ENCODE data around the gene CMSS1. TPM values are rescaled to one million over a fixed set of nuclear protein-coding genes. Genes with fewer than 3 reads are reported as not detected.

Gene CMSS1
- polyA plus RNA-seq, 1 donor: 20.2 TPM

- no peaks in the 10 kb centered on the region for H3K27me3 ChIP-seq (ENCODE audit: control insufficient read depth, insufficient read depth, low read length)
- peak in 1 of 2 donors; percentile 48 for DNase-seq
- H3K9me3 ChIP-seq (ENCODE audit: control insufficient read depth, low read depth, low read length): no peaks in the 10 kb centered on the region
- H3K4me1 ChIP-seq (ENCODE audit: control insufficient read depth, insufficient read depth, low read length): peaks cover 5% of the 10 kb centered on the region
- WGBS (ENCODE audit: insufficient coverage, low lambda C conversion rate): no CpG with 5 or more reads among the region's 7 CpGs
- no peaks in the 10 kb centered on the region for H3K36me3 ChIP-seq (ENCODE audit: control insufficient read depth, insufficient read depth, low read length)
- H3K4me3 ChIP-seq (ENCODE audit: low read length): no peak overlapping the region
- peak overlapping the region; percentile 44 for H3K27ac ChIP-seq (ENCODE audit: low read length)
Observed at GRCh38 chr3:99928771-99929744, 111.4 kb downstream of the CMSS1 start.

DNA sequence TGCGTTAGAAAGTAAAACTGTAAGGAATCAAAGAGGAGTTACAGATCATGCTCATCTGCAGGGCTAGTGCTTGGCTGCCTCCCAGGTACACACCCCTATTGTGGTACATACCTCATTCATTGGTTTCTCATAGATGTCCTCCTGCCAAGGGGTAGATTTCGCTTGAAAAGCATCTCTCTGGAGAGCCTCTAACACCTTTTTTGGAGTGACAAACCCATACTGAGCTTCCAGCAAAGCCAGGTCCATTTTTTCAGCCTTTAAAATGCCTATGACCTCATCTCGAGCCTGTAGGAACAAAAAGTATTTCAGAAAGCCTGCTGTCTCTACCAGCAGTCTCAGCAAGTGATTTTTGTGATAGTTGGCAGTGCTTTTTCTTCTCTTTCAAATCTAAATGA, 112.1 kb downstream of the CMSS1 start:
- Histone ChIP-seq H3K4me1 (ENCODE audit: control insufficient read depth, insufficient read depth, low read length) (peaks cover 4% of the 10 kb centered on the region), H3K27me3 (ENCODE audit: control insufficient read depth, insufficient read depth, low read length) (no peaks in the 10 kb centered on the region), H3K9me3 (ENCODE audit: control insufficient read depth, low read depth, low read length) (no peaks in the 10 kb centered on the region), H3K36me3 (ENCODE audit: control insufficient read depth, insufficient read depth, low read length) (no peaks in the 10 kb centered on the region), H3K27ac (ENCODE audit: low read length) (peak overlapping the region; percentile 44), H3K4me3 (ENCODE audit: low read length) (no peak overlapping the region)
- DNase-seq: peak in 1 of 2 donors; percentile 41
- 60% methylated on average over 1 of the region's 3 CpGs for WGBS (ENCODE audit: insufficient coverage, low lambda C conversion rate)

DNA sequence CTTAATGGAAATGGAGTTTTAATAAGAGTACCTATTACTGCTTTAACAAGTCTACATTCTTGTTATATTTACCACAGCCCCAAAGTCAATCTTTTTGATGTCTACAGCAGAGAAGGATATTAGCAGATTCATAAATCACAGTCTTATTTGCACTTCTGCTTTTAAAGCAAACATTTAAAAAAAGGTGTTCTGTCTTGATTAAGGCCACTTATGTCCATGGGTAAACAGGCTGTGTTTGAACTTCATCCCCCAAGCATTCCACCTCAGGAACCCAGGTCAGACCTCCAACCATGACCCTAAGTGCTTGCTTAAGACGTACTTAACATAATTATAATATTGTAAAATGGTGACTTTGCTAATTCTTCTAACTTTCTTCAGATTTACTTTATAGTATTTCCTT, 113.4 kb downstream of the CMSS1 start:
- no peak for DNase-seq
- Histone ChIP-seq H3K4me1 (ENCODE audit: control insufficient read depth, insufficient read depth, low read length) (peaks cover 7% of the 10 kb centered on the region), H3K36me3 (ENCODE audit: control insufficient read depth, insufficient read depth, low read length) (no peaks in the 10 kb centered on the region), H3K9me3 (ENCODE audit: control insufficient read depth, low read depth, low read length) (no peaks in the 10 kb centered on the region), H3K4me3 (ENCODE audit: low read length) (no peak overlapping the region), H3K27me3 (ENCODE audit: control insufficient read depth, insufficient read depth, low read length) (no peaks in the 10 kb centered on the region), H3K27ac (ENCODE audit: low read length) (peak overlapping the region; percentile 1)
- 70% methylated on average over 1 of the region's 1 CpG for WGBS (ENCODE audit: insufficient coverage, low lambda C conversion rate)

GRCh38 chr3:99933971-99934750, 116.5 kb downstream of the CMSS1 start:
- Histone ChIP-seq H3K27me3 (ENCODE audit: control insufficient read depth, insufficient read depth, low read length) (no peaks in the 10 kb centered on the region), H3K27ac (ENCODE audit: low read length) (no peak overlapping the region), H3K9me3 (ENCODE audit: control insufficient read depth, low read depth, low read length) (no peaks in the 10 kb centered on the region), H3K4me1 (ENCODE audit: control insufficient read depth, insufficient read depth, low read length) (peaks cover 14% of the 10 kb centered on the region), H3K4me3 (ENCODE audit: low read length) (no peak overlapping the region), H3K36me3 (ENCODE audit: control insufficient read depth, insufficient read depth, low read length) (no peaks in the 10 kb centered on the region)
- DNase-seq: no peak
- WGBS (ENCODE audit: insufficient coverage, low lambda C conversion rate): 100% methylated on average over 2 of the region's 5 CpGs

- peaks cover 14% of the 10 kb centered on the region for H3K4me1 ChIP-seq (ENCODE audit: control insufficient read depth, insufficient read depth, low read length)
- H3K9me3 ChIP-seq (ENCODE audit: control insufficient read depth, low read depth, low read length): no peaks in the 10 kb centered on the region
- H3K4me3 ChIP-seq (ENCODE audit: low read length): no peak overlapping the region
- peak overlapping the region; percentile 46 for H3K27ac ChIP-seq (ENCODE audit: low read length)
- H3K36me3 ChIP-seq (ENCODE audit: control insufficient read depth, insufficient read depth, low read length): no peaks in the 10 kb centered on the region
- WGBS (ENCODE audit: insufficient coverage, low lambda C conversion rate): no CpG with 5 or more reads among the region's 4 CpGs
- peak; percentile 63 to 81 for DNase-seq
- H3K27me3 ChIP-seq (ENCODE audit: control insufficient read depth, insufficient read depth, low read length): no peaks in the 10 kb centered on the region
Observed at GRCh38 chr3:99934975-99935797, 117.5 kb downstream of the CMSS1 start.

DNA sequence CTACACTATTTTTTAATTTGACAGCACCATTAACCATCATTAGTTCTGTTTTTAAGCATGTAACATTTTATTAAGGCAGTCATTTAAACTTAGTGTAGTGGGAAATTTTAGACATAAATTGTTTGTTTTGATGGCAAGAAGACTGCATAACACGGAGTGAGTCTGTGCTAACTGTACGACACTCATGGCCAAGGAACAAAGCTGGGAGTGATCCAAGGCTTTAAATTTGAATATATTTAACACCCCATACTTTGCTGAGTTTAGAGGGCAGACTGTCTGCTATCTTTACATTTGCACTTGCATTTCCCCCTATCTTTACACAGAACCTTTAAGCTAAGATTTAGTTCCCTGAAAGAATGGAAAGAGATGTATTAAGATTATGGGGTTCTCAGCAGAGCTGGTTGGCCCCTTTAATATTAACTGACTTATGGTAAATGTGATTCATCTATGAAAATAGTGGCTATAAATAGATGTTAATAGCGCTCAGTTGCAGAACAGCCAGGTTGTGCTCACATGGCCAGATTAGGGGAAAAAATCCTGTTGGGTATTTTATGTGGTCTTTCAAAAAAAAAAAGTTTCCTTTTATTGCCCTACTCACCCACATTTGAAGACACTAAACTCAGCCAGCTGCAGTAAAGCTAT, 120.7 kb downstream of the CMSS1 start:
- H3K36me3 ChIP-seq (ENCODE audit: control insufficient read depth, insufficient read depth, low read length): no peaks in the 10 kb centered on the region
- H3K27me3 ChIP-seq (ENCODE audit: control insufficient read depth, insufficient read depth, low read length): no peaks in the 10 kb centered on the region
- H3K4me1 ChIP-seq (ENCODE audit: control insufficient read depth, insufficient read depth, low read length): peaks cover 14% of the 10 kb centered on the region
- no peak overlapping the region for H3K27ac ChIP-seq (ENCODE audit: low read length)
- H3K9me3 ChIP-seq (ENCODE audit: control insufficient read depth, low read depth, low read length): no peaks in the 10 kb centered on the region
- WGBS (ENCODE audit: insufficient coverage, low lambda C conversion rate): no CpG with 5 or more reads among the region's 3 CpGs
- DNase-seq: no peak
- H3K4me3 ChIP-seq (ENCODE audit: low read length): no peak overlapping the region

DNA sequence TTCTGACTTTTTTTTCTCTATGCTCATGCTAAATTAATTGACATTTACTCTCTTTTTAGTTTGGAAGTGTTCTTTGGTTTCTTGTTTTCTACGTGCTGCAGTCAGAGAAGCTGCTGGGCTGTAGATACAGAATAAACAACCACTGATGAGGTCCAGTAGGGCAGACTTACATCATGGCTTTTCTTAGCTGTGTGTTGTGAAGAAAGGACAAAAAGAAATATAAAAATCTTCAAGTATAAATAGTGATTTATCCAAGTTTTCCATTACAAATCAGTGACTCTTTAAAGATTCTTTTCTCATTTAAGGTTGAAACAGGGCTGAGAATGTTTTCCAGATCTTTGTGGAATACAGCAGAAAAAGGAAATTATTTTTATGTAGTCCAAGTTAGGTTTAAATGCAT, 122.2 kb downstream of the CMSS1 start:
- Histone ChIP-seq H3K4me1 (ENCODE audit: control insufficient read depth, insufficient read depth, low read length) (peaks cover 15% of the 10 kb centered on the region), H3K4me3 (ENCODE audit: low read length) (no peak overlapping the region), H3K27me3 (ENCODE audit: control insufficient read depth, insufficient read depth, low read length) (no peaks in the 10 kb centered on the region), H3K9me3 (ENCODE audit: control insufficient read depth, low read depth, low read length) (no peaks in the 10 kb centered on the region), H3K27ac (ENCODE audit: low read length) (peak overlapping the region; percentile 5), H3K36me3 (ENCODE audit: control insufficient read depth, insufficient read depth, low read length) (no peaks in the 10 kb centered on the region)
- peak in 1 of 2 donors; percentile 53 for DNase-seq
- WGBS (ENCODE audit: insufficient coverage, low lambda C conversion rate): no CpG with 5 or more reads among the region's 1 CpG

DNA sequence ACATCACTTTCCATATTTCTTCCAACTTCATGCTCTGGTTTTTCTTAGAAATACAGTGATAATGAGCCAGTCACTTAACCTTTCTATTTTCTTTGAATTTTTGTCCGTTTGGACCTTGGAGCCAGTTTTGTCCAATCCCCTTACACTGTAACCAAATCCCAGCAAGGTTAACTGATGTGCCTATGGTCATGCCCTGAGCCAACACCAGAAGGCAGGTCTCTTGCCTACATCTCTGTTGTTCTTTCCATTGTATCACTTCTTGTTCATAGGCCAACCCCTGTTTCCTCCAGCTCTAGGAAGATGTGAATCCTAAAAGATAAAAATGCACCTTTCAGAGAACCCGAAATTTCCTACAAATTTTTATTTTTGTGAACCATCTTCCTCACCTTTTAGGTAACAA, 122.7 kb downstream of the CMSS1 start:
- Histone ChIP-seq H3K9me3 (ENCODE audit: control insufficient read depth, low read depth, low read length) (no peaks in the 10 kb centered on the region), H3K4me1 (ENCODE audit: control insufficient read depth, insufficient read depth, low read length) (peaks cover 15% of the 10 kb centered on the region), H3K27me3 (ENCODE audit: control insufficient read depth, insufficient read depth, low read length) (no peaks in the 10 kb centered on the region), H3K4me3 (ENCODE audit: low read length) (no peak overlapping the region), H3K36me3 (ENCODE audit: control insufficient read depth, insufficient read depth, low read length) (no peaks in the 10 kb centered on the region), H3K27ac (ENCODE audit: low read length) (no peak overlapping the region)
- no CpG with 5 or more reads among the region's 2 CpGs for WGBS (ENCODE audit: insufficient coverage, low lambda C conversion rate)
- no peak for DNase-seq

DNA sequence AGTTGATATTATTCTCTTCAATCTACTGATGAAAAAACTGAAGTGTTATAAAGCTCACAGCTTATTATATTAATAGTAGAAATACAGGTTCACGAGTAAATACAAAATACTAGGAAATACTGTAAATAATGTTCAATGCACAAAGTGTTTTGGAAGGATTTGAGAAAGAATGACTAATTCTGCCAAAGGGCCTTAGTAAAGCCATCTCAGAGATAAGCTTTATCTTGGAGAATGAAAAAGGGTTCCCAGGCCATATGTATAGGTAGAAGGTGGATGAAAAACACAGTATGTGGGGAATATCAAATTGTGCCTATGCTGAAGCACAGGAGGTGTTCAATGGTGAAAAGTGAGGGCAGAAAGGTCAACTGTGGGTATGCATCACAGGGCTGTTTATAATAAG, 123.5 kb downstream of the CMSS1 start:
- Histone ChIP-seq H3K4me1 (ENCODE audit: control insufficient read depth, insufficient read depth, low read length) (peaks cover 22% of the 10 kb centered on the region), H3K4me3 (ENCODE audit: low read length) (no peak overlapping the region), H3K9me3 (ENCODE audit: control insufficient read depth, low read depth, low read length) (no peaks in the 10 kb centered on the region), H3K27ac (ENCODE audit: low read length) (no peak overlapping the region), H3K36me3 (ENCODE audit: control insufficient read depth, insufficient read depth, low read length) (no peaks in the 10 kb centered on the region), H3K27me3 (ENCODE audit: control insufficient read depth, insufficient read depth, low read length) (no peaks in the 10 kb centered on the region)
- DNase-seq: no peak
- WGBS (ENCODE audit: insufficient coverage, low lambda C conversion rate): no CpG with 5 or more reads among the region's 1 CpG
